ENCODE results near the gene PRR19. TPM values are rescaled to one million over a fixed set of nuclear protein-coding genes. Genes with fewer than 3 reads are reported as not detected.
A peak's percentile ranks its signal among the peaks of the same experiment; 100 is the strongest.

Gene PRR19
- total RNA-seq, 1 donor from 2014 or later, result 1.4 TPM

GRCh38 chr19:42295342-42295741 lies 6.6 kb upstream of the PRR19 start:
- DNase-seq, result no peak

- peak; percentile 45 for DNase-seq
Measured at GRCh38 chr19:42295831-42296525, 6.0 kb upstream of the PRR19 start.

- DNase-seq, result no peak
Measured at GRCh38 chr19:42297039-42297438, 4.9 kb upstream of the PRR19 start.

GRCh38 chr19:42303101-42303464 lies 1.2 kb downstream of the PRR19 start:
- DNase-seq, result no peak

GRCh38 chr19:42303876-42304275 lies 1.9 kb downstream of the PRR19 start:
- DNase-seq, result no peak

- DNase-seq, result no peak
Measured at GRCh38 chr19:42306646-42307045, 4.7 kb downstream of the PRR19 start.

GRCh38 chr19:42309686-42310085 lies 7.8 kb downstream of the PRR19 start:
- no peak for DNase-seq

- DNase-seq, result no peak
Measured at GRCh38 chr19:42311657-42312056, 9.7 kb downstream of the PRR19 start.

GRCh38 chr19:42312370-42312769 lies 10.4 kb downstream of the PRR19 start:
- DNase-seq, result no peak

- peak; percentile 49 for DNase-seq
Measured at GRCh38 chr19:42313096-42313839, 11.3 kb downstream of the PRR19 start, which contains the start of gene TMEM145. Gene TMEM145, plus strand, starts transcription at chr19:42313309. Its CDS starts 68 bp downstream, at chr19:42313377.

- DNase-seq, result no peak
Measured at GRCh38 chr19:42313840-42314755, 12.2 kb downstream of the PRR19 start.

- DNase-seq, result no peak
Measured at GRCh38 chr19:42315024-42315423, 13.1 kb downstream of the PRR19 start.

GRCh38 chr19:42316223-42317211 lies 14.6 kb downstream of the PRR19 start:
- no peak for DNase-seq

GRCh38 chr19:42317535-42317934 lies 15.6 kb downstream of the PRR19 start:
- no peak for DNase-seq

- no peak for DNase-seq
Measured at GRCh38 chr19:42322305-42322704, 20.4 kb downstream of the PRR19 start.

GRCh38 chr19:42323473-42323851 lies 21.5 kb downstream of the PRR19 start:
- DNase-seq, result no peak

- DNase-seq, result no peak
Measured at GRCh38 chr19:42323852-42324654, 22.1 kb downstream of the PRR19 start.

- no peak for DNase-seq
Measured at GRCh38 chr19:42324655-42325307, 22.8 kb downstream of the PRR19 start.

GRCh38 chr19:42325308-42325895 lies 23.5 kb downstream of the PRR19 start, which contains the start of gene MEGF8:
Gene MEGF8, plus strand, starts transcription at chr19:42325635. Its CDS starts 609 bp downstream, at chr19:42326244.
- DNase-seq, result peak; percentile 98

Measured in occipital lobe (tissue), 2 donors.